GM18520 (cell line): Measurements from ENCODE around the gene SLC7A14.

Experiments used
- ATAC-seq: cut with Tn5 transposase; IDR thresholded peaks from one replicate; pipeline ENCODE4 v1.9.1; 2021; ENCODE audit not compliant: unreplicated experiment

SLC7A14 gene

DNA sequence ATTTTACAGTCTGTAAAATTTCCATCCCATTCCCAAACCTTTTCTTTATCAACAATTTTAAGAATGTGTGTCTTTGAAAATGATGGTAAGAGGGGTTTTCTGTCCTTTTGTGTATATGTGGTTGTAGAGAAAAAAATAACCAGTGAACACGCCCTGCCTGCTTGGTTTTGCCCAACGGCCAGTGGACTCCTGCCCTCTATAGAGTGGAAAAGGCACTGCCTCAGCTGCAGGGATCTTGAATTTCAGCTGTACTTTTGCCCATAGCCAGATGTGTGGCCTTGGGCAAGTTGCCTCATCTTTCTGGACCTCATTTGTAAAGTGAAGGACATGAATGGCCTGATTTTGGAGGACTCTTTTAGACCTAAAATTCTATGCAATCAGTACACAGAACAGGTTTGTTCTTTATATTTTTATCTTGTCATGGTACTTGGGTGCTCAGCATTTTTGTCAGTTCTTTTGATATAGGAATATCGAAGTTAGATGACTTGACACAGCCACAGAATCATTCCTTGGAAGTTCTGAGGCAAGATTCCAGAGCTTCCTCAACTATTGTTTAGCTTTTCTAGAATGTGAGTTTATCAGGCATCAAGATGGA lies 86.2 kb downstream of the SLC7A14 start:
- ATAC-seq, result no peak

DNA sequence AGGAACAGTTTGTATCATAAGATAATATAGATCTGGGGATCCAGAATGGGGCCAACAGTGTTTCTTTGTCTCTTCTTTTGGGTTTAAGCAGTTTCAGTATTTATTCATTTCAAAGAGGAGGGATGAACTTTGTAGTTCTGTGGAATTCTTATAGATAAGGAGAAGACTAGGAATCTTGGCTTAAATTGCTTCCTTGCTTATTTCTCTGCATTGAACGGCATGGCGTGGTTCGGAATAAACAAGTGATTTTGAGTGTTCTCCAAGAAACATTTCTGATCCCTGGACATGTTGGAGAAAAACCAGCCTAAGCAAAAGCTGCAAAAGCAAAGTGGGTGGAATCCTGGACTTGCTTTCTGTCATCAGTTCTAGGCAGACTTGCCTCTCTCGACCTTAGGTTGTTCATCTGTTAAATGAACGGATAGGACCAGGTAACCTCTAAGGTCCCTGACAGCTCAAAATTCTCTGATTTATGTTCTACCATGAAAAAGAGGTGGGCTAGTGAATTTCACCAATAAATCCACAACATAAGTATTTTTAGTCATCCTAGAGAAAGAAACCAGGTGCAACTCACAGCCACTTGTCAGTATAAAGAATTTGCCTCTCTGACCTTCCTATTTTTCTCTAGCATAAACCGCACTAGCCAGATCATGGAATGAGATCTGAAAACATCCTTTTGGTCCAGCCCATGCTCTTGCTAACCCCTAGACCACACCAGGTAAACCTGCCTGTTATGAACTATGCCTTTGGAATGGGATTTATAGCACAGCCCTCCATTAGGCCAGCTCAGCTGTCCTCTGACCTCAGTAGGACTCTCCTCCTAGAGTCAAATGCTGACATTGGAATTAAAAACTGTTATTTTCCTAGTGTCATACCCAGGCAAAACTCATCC lies 88.4 kb downstream of the SLC7A14 start:
- no peak for ATAC-seq

DNA sequence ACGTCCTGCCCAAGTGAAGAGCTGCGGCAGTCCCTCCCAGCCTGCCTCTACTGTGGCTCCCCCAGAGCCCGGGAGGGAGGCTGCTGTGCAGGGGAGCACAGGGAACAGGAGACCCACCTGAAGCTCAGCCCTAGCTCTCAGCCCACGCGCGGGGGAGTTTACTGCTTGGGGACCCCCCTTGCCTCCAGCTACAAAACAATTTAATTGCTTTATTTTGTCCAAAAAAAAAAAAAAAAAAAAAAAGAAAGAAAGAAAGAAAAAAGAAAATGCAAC lies 89.1 kb downstream of the SLC7A14 start:
- ATAC-seq, result no peak

DNA sequence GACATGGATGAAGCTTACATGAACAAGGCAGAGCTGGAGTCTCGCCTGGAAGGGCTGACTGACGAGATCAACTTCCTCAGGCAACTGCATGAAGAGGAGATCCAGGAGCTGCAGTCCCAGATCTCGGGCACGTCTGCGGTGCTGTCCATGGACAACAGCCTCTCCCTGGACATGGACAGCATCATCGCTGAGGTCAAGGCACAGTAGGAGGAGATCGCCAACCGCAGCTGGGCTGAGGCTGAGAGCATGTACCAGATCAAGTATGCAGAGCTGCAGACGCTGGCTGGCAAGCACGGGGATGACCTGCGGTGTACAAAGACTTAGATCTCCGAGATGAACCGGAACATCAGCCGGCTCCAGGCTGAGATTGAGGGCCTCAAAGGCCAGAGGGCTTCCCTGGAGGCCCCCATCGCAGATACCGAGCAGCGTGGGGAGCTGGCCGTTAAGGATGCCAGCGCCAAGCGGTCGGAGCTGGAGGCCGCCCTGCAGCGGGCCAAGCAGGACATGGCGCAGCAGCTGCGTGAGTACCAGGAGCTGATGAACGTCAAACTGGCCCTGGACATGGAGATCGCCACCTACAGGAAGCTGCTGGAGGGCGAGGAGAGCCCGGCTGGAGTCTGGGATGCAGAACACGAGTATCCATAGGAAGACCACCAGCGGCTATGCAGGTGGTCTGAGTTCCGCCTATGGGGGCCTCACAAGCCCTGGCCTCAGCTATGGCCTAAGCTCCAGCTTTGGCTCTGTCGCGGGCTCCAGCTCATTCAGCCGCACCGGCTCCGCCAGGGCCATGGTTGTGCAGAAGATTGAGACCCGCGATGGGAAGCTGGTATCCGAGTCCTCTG lies 89.6 kb downstream of the SLC7A14 start:
- no peak for ATAC-seq

DNA sequence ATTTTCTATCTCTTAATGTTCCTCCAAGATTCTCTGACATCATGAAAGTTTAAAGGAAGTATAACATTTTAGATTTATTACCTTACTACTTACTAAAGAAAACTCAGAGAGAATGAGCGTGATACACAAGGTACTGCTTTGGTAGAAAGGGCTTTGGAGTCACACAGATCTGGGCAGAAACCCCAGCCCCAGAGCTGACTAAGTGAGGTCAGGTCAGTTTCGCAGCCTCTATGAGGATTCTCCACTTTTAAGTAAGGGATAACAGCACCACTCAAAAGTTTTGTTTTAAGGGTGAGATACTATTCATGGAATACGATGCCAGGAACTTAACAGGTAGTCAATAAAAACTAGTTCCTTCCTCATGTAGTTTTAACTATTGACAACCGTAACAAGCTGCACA lies 91.1 kb downstream of the SLC7A14 start:
- no peak for ATAC-seq

DNA sequence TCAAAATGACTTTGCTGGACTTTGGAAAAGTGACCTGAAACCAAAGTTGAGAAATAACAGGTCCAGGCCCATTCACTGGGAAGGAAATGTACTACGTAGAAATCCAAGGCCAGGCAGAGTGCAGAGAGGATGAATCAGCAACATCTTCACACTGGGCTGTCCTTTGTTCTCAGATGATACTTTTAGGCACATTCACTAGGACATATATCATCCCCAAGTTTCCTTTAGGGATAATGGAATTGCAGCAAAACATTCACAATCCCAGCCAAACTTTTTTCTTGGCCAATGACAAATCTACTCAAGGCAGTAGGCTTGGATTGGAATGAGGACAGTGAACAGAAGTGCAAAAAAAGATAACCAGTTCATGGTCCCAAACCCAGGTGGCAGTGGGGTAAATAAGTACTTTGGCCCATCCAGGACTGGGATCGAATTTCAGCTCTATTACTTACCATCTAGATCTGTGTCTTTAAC lies 92.1 kb downstream of the SLC7A14 start:
- no peak for ATAC-seq

DNA sequence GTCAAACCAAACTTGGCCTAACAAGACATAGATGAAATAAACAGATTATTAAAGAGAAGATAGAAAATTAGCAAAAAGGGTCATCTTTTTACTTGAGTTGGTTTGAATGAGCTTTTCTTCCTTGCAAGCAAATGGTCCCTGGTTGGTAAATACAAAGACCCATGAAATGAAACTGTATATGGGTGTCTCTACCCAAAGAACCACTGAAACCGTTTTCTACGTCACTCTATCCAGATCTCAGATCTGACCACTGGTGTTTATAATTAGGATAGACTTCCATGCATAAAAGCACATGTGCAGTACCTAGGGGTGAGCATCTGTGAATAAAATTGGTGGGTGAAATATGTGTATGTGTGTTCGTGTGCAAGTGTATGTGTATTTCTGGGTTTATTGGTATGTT lies 94.0 kb downstream of the SLC7A14 start:
- ATAC-seq, result no peak

DNA sequence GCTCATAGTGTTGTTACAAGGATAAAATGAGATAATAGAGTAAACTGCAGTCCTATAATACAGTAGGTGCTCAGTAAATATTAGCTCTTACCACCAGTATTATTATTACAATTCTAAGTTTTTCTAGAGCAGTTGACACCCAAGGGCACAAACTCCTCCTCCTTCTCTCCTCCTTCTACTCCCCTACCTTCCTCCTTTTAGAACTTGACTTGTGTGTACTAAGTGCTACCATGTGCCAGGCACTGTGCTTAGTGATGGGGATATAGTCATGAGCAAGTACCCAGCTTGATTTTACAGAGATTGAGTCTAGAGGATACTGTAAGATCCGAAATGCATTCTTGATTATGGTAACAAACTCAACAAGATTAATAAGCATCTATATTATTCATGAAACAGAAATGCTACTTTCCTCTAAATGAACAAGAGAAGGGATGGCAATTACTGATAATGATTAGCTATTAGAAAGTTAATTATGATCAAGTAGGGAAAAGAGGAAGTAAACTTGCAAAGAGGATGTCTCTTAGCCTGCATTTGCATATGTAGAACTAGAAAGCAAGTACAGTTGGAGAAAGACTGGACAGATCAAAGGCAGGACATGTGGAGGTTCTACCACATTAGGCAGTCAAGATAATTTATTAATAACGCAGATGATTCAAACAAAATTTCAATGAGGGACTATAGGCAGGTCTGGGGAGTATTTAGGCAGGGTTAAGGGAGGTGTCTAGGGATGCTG lies 94.9 kb downstream of the SLC7A14 start:
- ATAC-seq, result no peak

DNA sequence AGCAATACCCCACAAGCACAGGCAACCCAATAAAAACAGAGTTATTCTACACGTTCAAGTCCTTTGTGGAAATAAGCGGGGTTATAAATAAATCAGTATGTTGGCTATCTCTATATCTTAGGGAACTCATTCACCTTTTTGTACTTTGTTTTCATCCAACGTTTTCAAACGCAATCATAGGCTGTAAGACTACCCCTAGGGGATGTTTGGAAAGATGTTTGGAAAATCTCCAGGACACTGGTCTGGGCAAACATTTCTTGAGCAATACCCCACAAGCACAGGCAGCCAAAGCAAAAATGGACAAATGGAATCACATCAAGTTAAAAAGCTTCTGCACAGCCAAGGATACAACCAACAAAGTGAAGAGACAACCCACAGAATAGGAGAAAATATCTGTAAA lies 97.1 kb downstream of the SLC7A14 start:
- ATAC-seq, result no peak

DNA sequence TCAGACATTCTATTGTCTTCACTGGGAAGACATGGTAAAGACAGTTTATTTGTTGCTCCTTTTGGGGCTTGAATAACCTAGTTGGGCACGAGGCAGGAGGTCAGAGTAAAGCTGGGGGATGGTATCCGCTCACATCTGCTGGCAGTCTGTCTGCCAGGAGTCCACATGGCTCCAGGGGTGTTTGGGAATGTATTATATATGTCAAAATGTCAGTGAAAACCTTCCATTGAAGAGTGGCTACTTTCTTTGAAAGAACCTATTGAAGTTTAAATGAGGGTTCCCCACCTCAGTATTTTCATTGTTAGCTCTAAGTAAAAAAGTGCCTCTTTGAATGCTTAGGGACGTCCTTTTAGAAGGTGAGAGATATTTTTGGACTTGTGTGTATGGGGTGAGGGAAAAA lies 98.8 kb downstream of the SLC7A14 start:
- no peak for ATAC-seq

DNA sequence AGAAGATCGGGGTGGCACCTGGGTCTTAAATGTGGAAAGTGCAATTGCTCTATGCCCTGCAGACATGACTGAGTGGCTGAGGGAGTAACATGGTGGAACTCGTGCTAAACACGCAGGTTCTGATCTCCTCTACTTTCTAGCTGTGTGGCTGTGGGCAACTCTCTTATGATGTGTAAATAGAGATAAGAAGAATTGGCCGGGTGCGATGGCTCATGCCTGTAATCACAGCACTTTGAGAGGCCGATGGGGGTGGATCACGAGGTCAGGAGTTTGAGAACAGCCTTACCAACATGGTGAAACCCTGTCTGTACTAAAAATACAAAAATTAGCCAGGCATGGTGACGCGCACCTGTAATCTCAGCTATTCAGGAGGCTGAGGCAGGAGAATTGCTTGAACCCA lies 99.5 kb downstream of the SLC7A14 start:
- ATAC-seq, result no peak

DNA sequence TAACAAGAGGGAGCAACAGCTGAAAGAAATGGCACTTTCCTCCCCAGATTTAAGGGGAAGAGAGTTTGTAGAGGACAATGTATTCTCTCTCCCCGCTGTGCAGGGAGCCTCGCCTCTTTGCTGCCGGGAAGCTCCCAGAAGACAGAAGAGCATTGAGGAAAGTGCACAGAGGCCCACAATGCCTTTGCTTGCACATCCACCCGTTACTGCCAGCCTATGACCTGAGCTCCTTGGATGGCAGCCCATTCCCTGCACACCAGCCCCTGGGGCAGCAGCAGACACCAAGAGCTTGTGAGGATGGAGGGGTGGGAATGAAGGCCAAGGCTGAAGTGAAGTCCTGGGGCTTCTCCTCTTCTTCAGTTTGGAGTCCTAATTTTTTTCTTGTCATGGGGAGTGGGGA lies 100.2 kb downstream of the SLC7A14 start:
- ATAC-seq, result no peak

DNA sequence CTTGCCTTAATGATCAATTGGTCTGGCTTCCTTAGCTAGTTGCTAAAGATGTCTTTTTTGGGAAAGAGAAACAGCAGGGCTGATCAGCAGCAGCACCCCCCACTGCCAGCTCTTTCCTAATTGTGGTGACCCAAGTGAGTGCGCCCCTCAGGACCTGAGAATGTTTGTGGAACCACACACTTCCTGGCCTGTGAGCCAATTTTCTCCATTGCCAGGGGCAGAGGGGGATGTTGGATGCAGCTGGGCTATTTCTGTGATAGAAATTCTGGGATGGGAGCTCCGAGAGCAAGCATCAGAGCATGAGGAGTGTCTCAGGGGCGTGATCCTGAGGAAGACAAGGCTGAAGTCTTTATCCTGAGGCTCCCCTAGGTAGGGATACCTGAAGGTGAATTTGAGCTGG lies 100.6 kb downstream of the SLC7A14 start:
- no peak for ATAC-seq

DNA sequence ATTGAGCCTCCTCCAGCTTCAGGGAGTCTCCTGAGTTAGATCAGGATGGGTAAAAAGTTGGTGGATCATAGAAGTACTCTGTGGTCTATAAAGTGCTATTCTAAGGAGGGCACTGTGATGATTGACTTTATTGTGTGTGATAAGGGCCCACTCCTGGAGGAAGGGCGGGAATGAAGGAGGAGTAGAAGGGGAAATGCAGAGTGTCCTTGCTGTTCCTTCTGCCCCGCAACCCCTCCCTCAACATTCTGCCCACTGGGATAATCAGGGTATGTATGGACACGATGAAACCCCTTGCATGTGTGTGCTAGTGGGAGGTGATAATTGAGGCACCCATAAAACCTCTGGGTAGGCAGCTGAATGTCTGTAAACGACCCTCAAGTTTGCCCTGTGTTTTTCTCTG lies 101.0 kb downstream of the SLC7A14 start:
- no peak for ATAC-seq

DNA sequence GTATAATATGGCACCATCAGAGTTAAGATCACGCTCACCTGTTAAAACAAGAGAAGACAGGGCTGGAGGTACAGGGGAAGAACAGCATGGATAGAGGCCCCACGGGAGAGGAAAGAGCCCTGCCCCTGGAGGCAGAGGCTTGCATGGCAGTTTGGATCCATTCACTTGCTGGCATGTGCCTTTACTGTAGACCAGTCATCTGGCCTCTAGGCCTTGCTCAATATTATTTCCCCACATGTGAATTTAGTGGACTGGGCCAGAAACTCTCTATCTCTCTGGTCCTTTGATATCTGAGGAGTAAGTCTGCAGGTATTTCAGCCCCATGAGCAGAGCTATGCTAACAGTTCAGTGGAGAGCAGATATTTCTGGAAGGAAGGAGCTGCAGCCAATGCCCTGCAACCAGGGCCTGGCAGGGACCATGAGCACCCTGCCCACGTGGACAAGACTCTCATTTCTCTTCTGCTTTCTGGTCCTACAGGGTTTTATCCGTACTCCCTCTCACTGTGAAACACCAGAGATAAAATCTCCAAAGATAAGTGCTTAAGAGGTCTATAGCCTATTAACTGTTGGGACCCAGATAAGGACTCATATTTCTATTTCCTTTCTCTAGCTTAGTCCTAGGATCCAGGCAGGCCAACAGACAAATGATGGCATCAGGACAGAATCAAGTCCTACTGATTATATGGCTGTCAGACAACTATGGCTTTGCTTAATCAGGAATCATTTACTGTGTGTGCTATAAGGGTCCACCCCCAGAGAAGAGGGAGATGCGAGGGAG lies 102.2 kb downstream of the SLC7A14 start:
- ATAC-seq, result no peak

DNA sequence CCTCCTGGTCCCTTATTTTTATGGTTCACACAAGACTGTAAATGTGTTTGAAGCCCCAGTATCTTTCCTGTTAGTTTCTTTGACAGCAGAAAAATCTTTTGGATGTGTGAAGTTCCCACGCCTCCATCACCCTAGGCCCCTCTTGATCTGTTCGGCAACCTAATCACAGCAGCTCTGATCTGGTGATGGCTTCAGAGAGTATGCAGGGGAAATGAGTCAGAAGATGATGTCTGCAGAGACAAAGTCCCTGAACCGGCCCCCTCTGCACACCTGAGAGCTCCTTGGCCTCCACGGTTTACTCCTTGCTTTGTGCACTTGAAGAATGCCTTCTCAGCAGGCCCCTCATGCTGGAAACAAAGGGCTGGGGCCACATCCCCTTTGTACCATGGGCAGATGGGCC lies 103.7 kb downstream of the SLC7A14 start:
- no peak for ATAC-seq

DNA sequence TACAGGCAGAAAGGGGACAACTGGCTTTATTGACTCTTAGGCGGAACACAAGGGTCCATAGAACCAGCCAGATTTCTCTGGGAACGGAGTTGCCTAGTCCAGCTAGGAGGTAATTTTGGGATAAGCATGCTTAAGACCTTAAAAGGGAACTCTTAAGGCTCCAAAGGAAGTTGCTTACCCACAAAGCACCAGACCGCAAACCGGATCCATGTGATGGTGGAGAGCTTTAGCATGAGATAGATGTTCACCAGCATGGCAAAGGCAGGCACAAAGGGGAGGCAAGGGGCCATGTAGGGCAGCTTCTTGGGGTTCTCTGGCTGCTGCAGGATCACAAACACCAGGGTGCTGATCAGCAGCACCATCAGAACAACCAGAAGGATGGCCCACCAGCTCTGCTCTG lies 105.8 kb downstream of the SLC7A14 start:
- no peak for ATAC-seq

DNA sequence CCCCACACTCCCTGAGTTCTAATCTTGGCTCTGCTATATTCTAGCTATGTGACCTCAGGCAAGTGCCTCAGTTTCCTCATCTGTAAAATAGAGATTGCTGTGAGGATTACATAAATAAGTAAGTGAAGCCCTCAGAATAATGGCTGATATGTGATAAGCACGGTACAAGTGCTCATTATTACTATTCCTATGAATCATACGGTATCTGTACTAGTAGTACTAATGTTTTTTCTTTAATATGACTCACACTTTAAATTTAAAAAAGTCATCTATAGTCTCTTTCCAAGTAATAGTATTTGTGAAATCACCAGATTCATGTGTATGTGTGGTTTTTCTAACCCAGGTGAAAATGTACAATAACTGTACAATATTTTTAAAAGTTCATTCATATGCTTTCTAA lies 108.5 kb downstream of the SLC7A14 start:
- no peak for ATAC-seq

DNA sequence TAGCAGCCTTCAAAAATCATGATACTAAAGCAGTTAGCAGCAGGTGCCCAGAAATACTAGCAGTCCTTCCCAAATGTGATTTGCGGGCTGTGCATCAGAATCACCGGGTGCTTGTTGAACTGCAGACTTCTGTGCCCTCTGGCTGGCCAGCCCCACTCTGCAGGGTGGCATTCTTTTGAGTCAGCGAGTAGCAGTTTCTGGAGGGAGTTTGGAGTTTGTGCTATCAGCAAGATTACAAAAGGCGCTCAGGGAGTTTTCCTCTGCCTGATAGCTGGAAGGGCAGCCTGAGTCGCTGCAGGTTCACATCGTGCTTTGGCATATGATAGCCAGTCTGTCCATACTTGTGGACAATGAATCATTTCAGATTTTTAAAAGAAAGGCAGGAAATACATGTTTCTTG lies 109.6 kb downstream of the SLC7A14 start:
- ATAC-seq, result no peak

DNA sequence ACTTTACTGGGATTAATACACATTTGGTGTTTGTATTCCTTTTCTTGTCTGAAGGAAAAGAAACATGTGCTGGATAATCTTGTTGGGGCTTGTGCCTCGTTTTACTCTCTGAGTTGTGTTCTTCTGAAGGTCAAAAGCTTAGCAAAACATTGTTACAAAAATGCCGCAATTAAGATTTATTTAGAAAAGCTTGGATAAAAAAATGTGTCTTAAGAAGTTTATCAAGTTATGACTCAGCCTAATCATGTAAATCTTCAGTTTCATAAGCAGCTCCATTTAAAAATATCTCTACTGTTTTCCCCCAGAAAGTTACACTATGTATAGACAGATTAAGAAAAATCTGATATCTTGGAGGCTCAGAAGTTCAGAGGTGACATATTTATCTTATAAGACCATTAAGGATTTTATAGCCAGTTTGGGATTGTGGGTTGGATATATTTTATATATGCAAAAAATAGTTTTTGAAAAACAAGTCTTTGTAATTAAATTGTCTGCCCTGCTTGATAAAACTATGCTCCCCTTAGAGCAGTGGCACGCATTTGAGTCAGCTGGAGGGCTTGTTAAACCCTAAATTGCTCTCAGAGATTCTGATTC lies 110.7 kb downstream of the SLC7A14 start:
- ATAC-seq, result no peak
